ENCODE data around the gene GNG14. TPM values are rescaled to one million over a fixed set of nuclear protein-coding genes. Genes with fewer than 3 reads are reported as not detected.
"Not testable (repeated sequence)": the region's sequence is repeated elsewhere in the genome, so short reads cannot be mapped to it uniquely, and the experiment has no call there.

GNG14 gene
- total RNA-seq, 1 donor from 2014 or later, result not detected

DNA sequence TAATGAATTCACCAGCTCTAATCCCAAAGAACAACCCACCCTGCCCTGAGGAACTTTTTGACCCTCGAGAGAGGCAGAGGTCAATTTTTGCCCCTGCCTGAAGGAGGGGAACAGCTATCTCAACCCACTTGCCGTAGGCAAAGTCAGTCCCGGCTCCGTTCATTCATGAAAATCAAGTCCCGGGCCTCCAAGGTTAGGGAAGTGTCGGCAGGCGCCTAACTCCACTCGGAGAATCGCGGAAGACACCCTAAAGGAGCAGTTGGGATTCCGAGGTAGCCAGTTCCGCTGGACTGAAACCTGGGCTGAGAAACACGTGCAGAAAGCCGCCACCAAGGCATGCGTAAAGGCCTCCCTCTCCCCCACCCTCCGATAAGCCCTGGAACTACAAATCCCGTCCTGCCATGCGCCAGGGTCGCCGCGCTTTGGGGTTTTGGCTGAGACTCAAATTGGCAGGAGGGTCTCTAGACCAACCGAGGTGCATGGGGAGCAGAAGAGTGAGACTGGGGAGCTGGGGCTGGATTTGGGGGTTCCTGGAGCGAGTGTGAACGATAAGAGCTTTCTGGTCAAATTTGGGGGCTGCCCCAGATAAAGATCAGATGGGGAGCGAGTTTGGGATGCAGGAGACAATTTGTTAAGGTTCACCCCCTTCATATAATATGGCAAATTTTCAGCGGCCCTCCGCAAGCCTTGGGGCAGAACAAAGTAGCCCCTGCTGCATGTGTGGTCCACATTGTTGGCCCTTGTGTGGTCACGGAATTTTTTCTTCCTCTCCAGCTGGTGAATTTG lies 36.0 kb downstream of the GNG14 start, which contains the start of gene TNPO2:
TSS of gene TNPO2 (minus strand) at position 292 of the 786 bp plus-strand sequence. CDS start 2,955 bp downstream, outside the sequence.
- peak; percentile 73 for DNase-seq (ENCODE audit: low spot score)

DNA sequence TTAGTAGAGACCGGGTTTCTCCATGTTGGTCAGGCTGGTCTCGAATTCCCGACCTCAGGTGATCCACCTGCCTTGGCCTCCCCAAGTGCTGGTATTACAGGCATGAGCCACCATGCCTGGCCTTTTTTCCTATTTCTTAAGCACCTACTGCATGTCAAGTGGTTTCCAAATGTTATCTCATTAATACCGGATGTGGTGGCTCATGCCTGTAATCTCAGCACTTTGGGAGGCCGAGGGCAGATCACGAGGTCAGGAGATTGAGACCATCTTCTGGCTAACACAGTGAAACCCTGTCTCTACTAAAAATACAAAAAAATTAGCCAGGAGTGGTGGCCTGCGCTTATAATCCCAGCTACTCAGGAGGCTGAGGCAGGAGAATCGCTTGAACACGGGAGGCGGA lies 37.8 kb downstream of the GNG14 start:
- not testable (repeated sequence) for DNase-seq (ENCODE audit: low spot score)

DNA sequence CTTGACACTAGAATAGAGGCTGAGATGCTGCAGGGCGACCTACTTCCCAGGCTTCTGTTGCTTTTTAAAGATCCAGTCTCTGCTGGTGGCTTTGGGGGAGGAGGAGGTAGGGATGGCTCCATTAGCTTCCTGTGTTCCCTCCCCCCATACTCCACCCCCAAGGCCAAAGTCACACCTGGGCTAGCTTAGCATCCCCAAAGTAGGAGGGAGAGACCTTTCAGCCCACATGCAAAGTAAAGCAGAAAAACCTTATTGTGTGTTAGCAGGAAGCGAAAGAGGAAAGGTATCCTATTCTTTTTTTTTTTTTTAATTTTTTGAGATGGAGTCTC lies 39.2 kb downstream of the GNG14 start:
- DNase-seq (ENCODE audit: low spot score), result no peak

DNA sequence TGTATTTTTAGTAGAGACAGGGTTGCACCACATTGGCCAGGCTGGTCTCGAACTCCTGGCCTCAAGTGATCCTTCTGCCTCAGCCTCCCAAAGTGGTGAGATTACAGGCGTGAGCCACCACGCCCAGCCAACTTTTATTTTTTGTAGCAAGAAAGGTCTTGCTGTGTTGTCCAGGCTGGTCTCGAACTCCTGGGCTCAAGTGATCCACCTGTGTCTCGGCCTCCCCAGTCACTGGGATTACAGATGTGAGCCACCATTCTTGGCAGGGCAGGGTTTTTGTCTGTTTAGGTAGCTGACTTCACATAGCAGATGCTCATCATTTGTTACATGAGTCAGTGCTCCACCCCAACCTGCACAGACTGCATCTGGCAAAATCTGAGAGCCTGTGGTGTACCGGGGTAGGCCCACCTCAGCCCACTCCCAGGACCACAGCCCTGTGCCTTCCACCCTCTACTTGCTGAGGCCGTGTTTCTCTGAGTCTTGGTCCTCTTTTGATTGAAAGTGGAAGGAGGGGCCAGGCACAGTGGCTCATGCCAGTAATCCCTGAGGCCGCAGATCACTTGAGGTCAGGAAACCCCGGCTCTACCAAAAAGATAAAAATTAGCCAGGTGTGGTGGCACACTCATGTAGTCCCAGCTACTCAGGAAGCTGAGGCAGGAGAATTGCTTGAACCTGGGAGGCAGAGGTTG lies 40.1 kb downstream of the GNG14 start:
- no peak for DNase-seq (ENCODE audit: low spot score)

DNA sequence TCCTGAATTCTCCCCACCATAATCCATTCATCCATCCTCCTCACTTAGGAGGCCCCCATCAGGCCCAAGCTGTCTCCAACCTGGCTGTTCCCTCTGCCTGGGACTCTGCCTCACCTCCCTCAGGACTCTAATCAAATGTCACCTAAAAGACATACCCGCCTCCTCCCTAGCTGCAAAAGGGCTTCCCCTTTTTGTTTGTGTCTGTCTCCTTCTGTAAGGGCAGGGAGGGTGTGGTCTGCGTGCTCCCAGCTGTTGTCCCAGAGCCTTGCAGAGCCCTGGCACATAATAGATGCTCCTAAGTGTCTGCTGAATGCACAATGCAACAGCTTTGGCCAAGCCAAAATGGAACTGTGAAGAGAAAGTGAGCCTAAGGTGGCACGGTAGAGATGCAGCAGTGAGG lies 42.3 kb downstream of the GNG14 start:
- DNase-seq (ENCODE audit: low spot score), result no peak

DNA sequence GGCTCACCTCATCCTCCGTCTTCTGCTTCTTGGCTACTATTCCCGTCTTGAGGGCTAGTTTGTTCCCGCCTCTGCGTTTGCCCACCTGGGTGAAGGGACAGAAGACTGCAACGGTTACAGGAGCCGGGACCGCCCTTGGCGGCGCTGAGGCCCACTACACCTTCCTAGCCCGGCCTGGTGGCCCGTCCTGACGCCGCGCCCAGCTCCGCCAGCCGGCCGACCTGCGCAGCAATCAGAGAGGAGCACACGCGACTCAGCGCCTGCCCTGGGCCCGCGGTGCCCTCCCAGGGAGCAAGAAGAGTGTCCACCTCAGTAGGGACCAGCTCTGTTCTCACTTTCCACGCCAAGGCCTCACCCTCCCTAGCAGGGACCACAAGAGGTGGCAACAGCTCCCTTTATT lies 43.5 kb downstream of the GNG14 start:
- no peak for DNase-seq (ENCODE audit: low spot score)

DNA sequence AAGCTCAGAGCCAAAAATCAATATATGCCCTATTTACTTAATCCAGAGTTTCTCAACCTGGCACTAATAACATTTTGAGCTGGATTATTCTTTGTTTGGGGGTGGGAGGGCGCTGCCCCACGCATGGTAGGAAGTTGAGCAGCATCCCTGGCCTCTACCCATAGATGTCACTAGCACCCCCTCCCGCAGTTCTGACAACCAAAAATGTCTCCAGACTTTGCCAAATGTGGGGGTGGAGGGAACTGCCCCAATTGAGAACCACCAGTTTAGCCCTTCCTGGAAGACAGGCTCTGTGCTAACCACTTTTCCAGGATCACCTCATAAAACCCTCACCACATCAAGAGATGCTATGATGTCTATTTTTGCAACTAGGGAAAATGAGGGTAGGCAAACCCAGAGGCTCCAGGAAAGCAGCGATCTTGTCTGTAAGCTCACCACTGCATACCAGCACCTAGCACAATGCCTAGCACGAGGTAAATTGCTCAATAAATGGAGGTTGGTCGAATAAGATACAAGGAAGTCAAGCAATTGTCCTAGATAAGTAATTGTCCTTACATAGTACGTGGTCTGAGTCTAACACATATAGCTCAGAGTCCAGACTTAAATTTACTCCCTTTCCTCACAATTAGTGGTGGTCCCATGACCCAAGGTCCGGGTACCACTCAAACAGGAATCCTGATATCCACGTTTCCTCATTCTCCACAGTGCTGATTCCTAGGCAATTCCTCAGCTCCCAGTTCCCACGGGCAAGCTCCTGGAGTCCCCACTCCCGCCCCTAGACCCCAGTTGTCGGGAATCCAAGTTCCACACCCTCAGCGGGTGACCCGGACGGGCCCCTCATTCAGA lies 45.8 kb downstream of the GNG14 start:
- DNase-seq (ENCODE audit: low spot score), result peak; percentile 32

DNA sequence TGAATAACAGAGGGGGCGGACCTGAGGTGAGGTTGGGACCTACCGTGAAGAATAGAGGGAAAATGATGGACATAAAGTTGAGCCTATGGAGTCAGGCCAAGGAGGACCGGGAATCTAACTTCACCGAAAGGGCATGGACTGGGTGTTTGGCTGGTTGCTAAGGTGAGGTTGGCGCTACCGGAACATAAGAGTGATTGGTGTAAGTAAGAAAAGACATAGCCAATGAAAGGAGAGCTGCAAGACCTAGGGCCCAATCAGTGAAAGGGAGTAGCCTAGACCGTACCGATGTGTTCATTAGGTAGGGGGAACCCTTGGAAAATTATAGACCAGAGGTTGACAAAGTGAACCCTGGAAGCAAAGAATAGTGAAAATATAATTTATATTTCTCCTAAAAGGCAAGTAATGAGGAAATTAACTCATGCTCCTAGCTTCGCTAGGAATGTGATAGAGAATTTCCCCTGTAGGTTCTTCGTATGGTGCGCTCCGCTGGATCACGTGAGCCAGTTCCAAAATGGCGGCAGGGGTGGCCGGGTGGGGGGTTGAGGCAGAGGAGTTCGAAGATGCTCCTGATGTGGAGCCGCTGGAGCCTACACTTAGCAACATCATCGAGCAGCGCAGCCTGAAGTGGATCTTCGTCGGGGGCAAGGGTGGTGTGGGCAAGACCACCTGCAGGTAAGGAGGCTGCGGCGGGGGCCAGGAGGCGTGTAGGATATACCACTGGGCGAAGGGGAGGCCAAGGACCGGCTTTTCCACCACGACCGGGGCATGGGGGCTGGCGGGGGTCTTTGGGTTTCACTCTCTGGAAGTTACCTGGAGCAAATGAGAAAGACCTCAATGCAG lies 49.4 kb downstream of the GNG14 start, which contains the start of gene GET3:
TSS of gene GET3 (plus strand) at position 503 of the 840 bp plus-strand sequence. CDS start at position 512, 9 bp downstream.
- peak; percentile 100 for DNase-seq (ENCODE audit: low spot score)

DNA sequence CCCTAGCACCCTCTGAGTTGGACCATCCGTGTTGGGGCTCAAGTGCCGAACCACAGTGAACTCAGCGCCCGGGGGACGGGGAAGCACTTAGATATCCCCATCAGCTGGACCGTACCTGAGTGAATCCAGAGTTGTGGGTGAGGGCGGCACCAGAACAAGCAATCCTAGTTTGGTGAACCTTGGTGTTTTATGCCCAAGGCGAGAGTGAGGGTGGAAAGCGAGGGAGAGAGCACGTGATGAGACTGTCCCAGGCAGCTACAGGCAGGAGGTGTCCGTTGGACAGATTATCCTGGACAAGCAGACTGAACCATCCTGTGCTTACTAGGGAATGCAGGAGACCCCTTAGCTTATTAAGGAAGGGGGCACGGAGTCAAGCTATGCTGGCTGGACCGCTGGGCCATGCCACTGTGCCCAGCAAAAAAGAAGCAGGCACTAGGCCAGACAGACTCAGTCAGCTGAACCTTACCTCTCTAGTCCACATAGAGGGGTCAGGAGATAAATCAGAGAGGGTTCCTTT lies 50.1 kb downstream of the GNG14 start:
- no peak for DNase-seq (ENCODE audit: low spot score)

Other genes starting within 250 kb of the GNG14 start
- gene ZNF443, start 247.0 kb upstream of the GNG14 start, total RNA-seq (ENCODE audit: insufficient read depth, low replicate concordance), result 9.1 TPM
- gene ZNF709, start 203.2 kb upstream of the GNG14 start, total RNA-seq (ENCODE audit: insufficient read depth, low replicate concordance), result 7.9 TPM
- 26.5 TPM for gene ZNF564, start 136.5 kb upstream of the GNG14 start, total RNA-seq (ENCODE audit: insufficient read depth, low replicate concordance)
- gene ZNF490, start 77.2 kb upstream of the GNG14 start, total RNA-seq (ENCODE audit: insufficient read depth, low replicate concordance), result 4.1 TPM
- gene ZNF791, start 77.1 kb upstream of the GNG14 start, total RNA-seq (ENCODE audit: insufficient read depth, low replicate concordance), result 19.0 TPM
- gene MAN2B1, start 21.3 kb upstream of the GNG14 start, total RNA-seq (ENCODE audit: insufficient read depth, low replicate concordance), result 22.1 TPM
- 24.8 TPM for gene WDR83, start 21.2 kb upstream of the GNG14 start, total RNA-seq (ENCODE audit: insufficient read depth, low replicate concordance)
- 36.4 TPM for gene DHPS, start 6.1 kb upstream of the GNG14 start, total RNA-seq (ENCODE audit: insufficient read depth, low replicate concordance)
- gene FBXW9, start 8.6 kb downstream of the GNG14 start, total RNA-seq (ENCODE audit: insufficient read depth, low replicate concordance), result not detected
- 18.5 TPM for gene TNPO2, start 35.9 kb downstream of the GNG14 start, total RNA-seq (ENCODE audit: insufficient read depth, low replicate concordance)
- 116 TPM for gene TRIR, start 46.7 kb downstream of the GNG14 start, total RNA-seq (ENCODE audit: insufficient read depth, low replicate concordance)
- 25.0 TPM for gene GET3, start 49.5 kb downstream of the GNG14 start, total RNA-seq (ENCODE audit: insufficient read depth, low replicate concordance)
- not detected for gene BEST2, start 63.8 kb downstream of the GNG14 start, total RNA-seq (ENCODE audit: insufficient read depth, low replicate concordance)
- 17.1 TPM for gene HOOK2, start 87.6 kb downstream of the GNG14 start, total RNA-seq (ENCODE audit: insufficient read depth, low replicate concordance)
- gene JUNB, start 103.5 kb downstream of the GNG14 start, total RNA-seq (ENCODE audit: insufficient read depth, low replicate concordance), result 277 TPM
- gene PRDX2, start 113.8 kb downstream of the GNG14 start, total RNA-seq (ENCODE audit: insufficient read depth, low replicate concordance), result 112 TPM
- not detected for gene THSD8, start 114.1 kb downstream of the GNG14 start, total RNA-seq (ENCODE audit: insufficient read depth, low replicate concordance)
- 5.3 TPM for gene RNASEH2A, start 118.6 kb downstream of the GNG14 start, total RNA-seq (ENCODE audit: insufficient read depth, low replicate concordance)
- not detected for gene RTBDN, start 146.6 kb downstream of the GNG14 start, total RNA-seq (ENCODE audit: insufficient read depth, low replicate concordance)
- gene MAST1, start 150.5 kb downstream of the GNG14 start, total RNA-seq (ENCODE audit: insufficient read depth, low replicate concordance), result 2.2 TPM
- gene DNASE2, start 193.5 kb downstream of the GNG14 start, total RNA-seq (ENCODE audit: insufficient read depth, low replicate concordance), result 21.7 TPM
- gene KLF1, start 199.2 kb downstream of the GNG14 start, total RNA-seq (ENCODE audit: insufficient read depth, low replicate concordance), result 3.1 TPM
- gene GCDH, start 203.2 kb downstream of the GNG14 start, total RNA-seq (ENCODE audit: insufficient read depth, low replicate concordance), result 9.1 TPM
- not detected for gene SYCE2, start 231.3 kb downstream of the GNG14 start, total RNA-seq (ENCODE audit: insufficient read depth, low replicate concordance)
- 40.0 TPM for gene FARSA, start 245.7 kb downstream of the GNG14 start, total RNA-seq (ENCODE audit: insufficient read depth, low replicate concordance)